Osteoblast (primary cell): ENCODE measurements around the gene RAB3GAP1. TPM values are rescaled to one million over a fixed set of nuclear protein-coding genes. Genes with fewer than 3 reads are reported as not detected.

ENCODE experiments used
- DNase-seq: peaks from one replicate; pipeline ENCODE4 v3.0.0; 2011; ENCODE audit warnings: low spot score, mixed read lengths; ENCODE audit not compliant: insufficient read length; ENCODE audit errors: missing footprints
- H2AFZ ChIP-seq: 2 replicates; pipeline ENCODE4 v1.6.0; 2011; ENCODE audit warnings: mild to moderate bottlenecking, low read length
- H3K27ac ChIP-seq: 2 replicates; pipeline ENCODE4 v1.5.1; 2011; ENCODE audit warnings: mild to moderate bottlenecking, low read depth, low read length, moderate library complexity
- H3K27me3 ChIP-seq: 2 replicates; pipeline ENCODE4 v1.6.0; 2012; ENCODE audit warnings: mild to moderate bottlenecking, control low read depth, inconsistent platforms, low read length, moderate library complexity; ENCODE audit not compliant: insufficient read depth
- H3K36me3 ChIP-seq: 2 replicates; pipeline ENCODE4 v1.5.1; 2011; ENCODE audit warnings: mild to moderate bottlenecking, low read length, control low read depth, moderate library complexity; ENCODE audit not compliant: insufficient read depth
- H3K4me1 ChIP-seq: 2 replicates; pipeline ENCODE4 v1.5.1; 2011; ENCODE audit warnings: mild to moderate bottlenecking, low read length, control low read depth, moderate library complexity; ENCODE audit not compliant: insufficient read depth
- H3K4me2 ChIP-seq: 2 replicates; pipeline ENCODE4 v1.6.0; 2011; ENCODE audit warnings: mild to moderate bottlenecking, low read length; ENCODE audit not compliant: insufficient read depth
- H3K4me3 ChIP-seq: fragments of 200-600 bp; sonication (generic); 3 replicates; pipeline ENCODE4 v1.5.1; 2012; ENCODE audit warnings: mild to moderate bottlenecking, low read length, inconsistent platforms; ENCODE audit not compliant: insufficient read depth
- H3K79me2 ChIP-seq: 2 replicates; pipeline ENCODE4 v1.6.0; 2012; ENCODE audit warnings: mild to moderate bottlenecking, low read length, control low read depth, inconsistent platforms; ENCODE audit not compliant: insufficient read depth
- H3K9me3 ChIP-seq: 2 replicates; pipeline ENCODE4 v1.5.1; 2011; ENCODE audit warnings: low read depth, low read length, control low read depth
- H4K20me1 ChIP-seq: 2 replicates; pipeline ENCODE4 v1.6.0; 2012; ENCODE audit warnings: mild to moderate bottlenecking, low read length, control low read depth; ENCODE audit not compliant: insufficient read depth
- CTCF ChIP-seq: IDR thresholded peaks from 2 replicates; pipeline ENCODE4 v1.5.1; 2011; ENCODE audit warnings: mild to moderate bottlenecking, low read depth, low read length, moderate library complexity; ENCODE audit errors: extremely low read depth
- total RNA-seq: library from RNA; depleted of rRNA; stranded (reverse); fragments of >200 nt; gene quantifications from 2 replicates; pipeline ENCODE4 v1.2.3, GENCODE V29; 2012

The RAB3GAP1 gene
- total RNA-seq, 1 donor = 90.5 TPM

- H3K4me3 ChIP-seq = no peak overlapping the region
- no peaks in the 10 kb centered on the region for H3K36me3 ChIP-seq
- H3K27ac ChIP-seq = no peak overlapping the region
- H3K4me1 ChIP-seq = no peaks in the 10 kb centered on the region
- no peak for TF ChIP-seq CTCF
- H3K27me3 ChIP-seq = peaks cover 10% of the 10 kb centered on the region
- peak; percentile 73 for DNase-seq
- H3K4me2 ChIP-seq = no peak overlapping the region
- no peak overlapping the region for H2AFZ ChIP-seq
- H4K20me1 ChIP-seq = no peaks in the 10 kb centered on the region
- H3K9me3 ChIP-seq = no peaks in the 10 kb centered on the region
- no peaks in the 10 kb centered on the region for H3K79me2 ChIP-seq
Observed at GRCh38 chr2:135037831-135038230, 14.3 kb upstream of the RAB3GAP1 start.

- H3K4me2 ChIP-seq = no peak overlapping the region
- no peaks in the 10 kb centered on the region for H3K4me1 ChIP-seq
- H2AFZ ChIP-seq = no peak overlapping the region
- H3K27me3 ChIP-seq = peaks cover 18% of the 10 kb centered on the region
- peak; percentile 56 for TF ChIP-seq CTCF
- H4K20me1 ChIP-seq = no peaks in the 10 kb centered on the region
- H3K27ac ChIP-seq = no peak overlapping the region
- DNase-seq = no peak
- H3K79me2 ChIP-seq = no peaks in the 10 kb centered on the region
- H3K9me3 ChIP-seq = no peaks in the 10 kb centered on the region
- no peak overlapping the region for H3K4me3 ChIP-seq
- H3K36me3 ChIP-seq = no peaks in the 10 kb centered on the region
Observed at GRCh38 chr2:135043345-135043744, 8.7 kb upstream of the RAB3GAP1 start.

GRCh38 chr2:135047300-135047699, 4.8 kb upstream of the RAB3GAP1 start, which contains the start of gene MAP3K19:
TSS of gene MAP3K19 (minus strand) at chr2:135047447. CDS start at chr2:135024647, 22,800 bp downstream.
- peaks cover 2% of the 10 kb centered on the region for H3K79me2 ChIP-seq
- no peak within 1 kb of the TSS for H3K4me3 ChIP-seq
- H3K27ac ChIP-seq = no peak within 1 kb of the TSS
- no peaks in the 10 kb centered on the region for H3K4me1 ChIP-seq
- peaks cover 8% of the 10 kb centered on the region for H3K27me3 ChIP-seq
- no peaks in the 10 kb centered on the region for H4K20me1 ChIP-seq
- H3K9me3 ChIP-seq = no peaks in the 10 kb centered on the region
- H3K4me2 ChIP-seq = no peak within 1 kb of the TSS
- no peak within 1 kb of the TSS for H2AFZ ChIP-seq
- H3K36me3 ChIP-seq = no peaks in the 10 kb centered on the region
- no peak for TF ChIP-seq CTCF
- no peak for DNase-seq

- H3K4me3 ChIP-seq = no peak overlapping the region
- peaks cover 8% of the 10 kb centered on the region for H3K27me3 ChIP-seq
- H3K79me2 ChIP-seq = peaks cover 10% of the 10 kb centered on the region
- no peak overlapping the region for H3K4me2 ChIP-seq
- no peak for DNase-seq
- no peaks in the 10 kb centered on the region for H3K36me3 ChIP-seq
- H3K27ac ChIP-seq = no peak overlapping the region
- no peak for TF ChIP-seq CTCF
- no peaks in the 10 kb centered on the region for H3K9me3 ChIP-seq
- peaks cover 3% of the 10 kb centered on the region for H4K20me1 ChIP-seq
- H2AFZ ChIP-seq = no peak overlapping the region
- peaks cover under 1% of the 10 kb centered on the region for H3K4me1 ChIP-seq
Observed at GRCh38 chr2:135048122-135048521, 4.0 kb upstream of the RAB3GAP1 start.
